Measurements from ENCODE around the gene ILKAP. TPM values are rescaled to one million over a fixed set of nuclear protein-coding genes. Genes with fewer than 3 reads are reported as not detected.

ILKAP gene
- total RNA-seq, 2 donors from 2014 or later = 22.8 to 44.8 TPM

- no peak overlapping the region for H3K4me3 ChIP-seq
- no peak for ATAC-seq
- 90 to 96% methylated on average over 9 to 11 of the region's 11 CpGs for WGBS, 2 donors
Measured at GRCh38 chr2:238227587-238228032, 24.1 kb upstream of the ILKAP start.

DNA sequence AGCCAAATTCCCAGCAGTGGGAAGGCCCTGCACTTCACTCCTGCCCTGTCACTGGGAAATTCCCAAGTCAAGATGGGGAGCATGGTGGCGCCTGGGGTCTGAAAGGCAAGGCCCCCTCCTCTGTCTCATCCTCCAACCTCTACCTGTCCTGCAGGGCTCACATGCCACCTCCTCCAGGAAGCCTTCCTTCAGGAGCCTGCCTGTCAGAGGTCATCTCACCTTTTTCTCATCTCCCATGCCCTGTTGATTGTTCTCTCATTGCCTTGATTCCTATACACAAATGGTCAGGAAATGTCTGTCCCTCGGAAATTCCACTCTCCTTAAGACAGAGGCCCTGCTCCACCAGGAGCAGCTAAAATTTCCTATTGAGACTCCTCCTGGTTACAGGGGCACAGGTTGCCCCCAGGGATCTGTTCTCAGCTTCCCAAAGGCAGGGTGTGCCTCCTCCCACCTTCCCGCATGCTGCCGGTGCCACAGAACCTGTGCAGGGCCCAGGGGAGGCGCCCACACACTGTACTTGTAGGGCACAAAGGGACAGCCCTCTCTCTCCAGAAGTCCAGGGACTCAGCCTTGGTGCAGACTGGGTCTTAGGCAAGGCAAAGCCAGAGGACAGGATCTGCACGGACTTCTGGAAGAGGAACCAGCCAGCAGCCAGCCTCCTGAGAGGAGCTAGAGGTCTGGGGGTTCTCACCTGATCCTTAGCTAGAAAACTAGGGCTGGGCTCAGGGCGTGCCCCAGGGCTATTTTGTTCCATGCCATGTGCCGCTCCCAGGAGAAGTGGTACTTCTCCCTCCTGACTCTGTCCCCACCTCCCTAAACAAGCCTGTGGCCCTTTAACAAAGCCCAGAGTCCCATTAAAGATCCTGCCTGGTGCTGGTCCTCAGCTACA, 23.4 kb upstream of the ILKAP start:
- no peak overlapping the region for H3K4me3 ChIP-seq
- H3K27ac ChIP-seq = no peak overlapping the region
- H3K27me3 ChIP-seq = no peaks in the 10 kb centered on the region
- H3K4me1 ChIP-seq = peaks cover 44% of the 10 kb centered on the region
- TF ChIP-seq POLR2A (IDR thresholded peaks at IDR 0.05) (no peak), CTCF (IDR thresholded peaks at IDR 0.05) (no peak)
- WGBS, 2 donors = 87 to 90% methylated on average over 6 to 8 of the region's 8 CpGs
- ATAC-seq (no peak), DNase-seq (no peak)
- intact Hi-C loops (cut with DNase I) = no loop called here
- no peaks in the 10 kb centered on the region for H3K9me3 ChIP-seq
- H3K36me3 ChIP-seq (replicated peaks in 1 of 2; ENCODE audit: insufficient read depth in 1 of 2, low read depth in 2 of 2) = no peaks in the 10 kb centered on the region

More at GRCh38 chr2:238227587-238228032, 24.1 kb upstream of the ILKAP start:
- TF ChIP-seq POLR2A (IDR thresholded peaks at IDR 0.05) (no peak), CTCF (IDR thresholded peaks at IDR 0.05) (no peak)
- Histone ChIP-seq H3K9me3 (no peaks in the 10 kb centered on the region), H3K27ac (no peak overlapping the region), H3K36me3 (replicated peaks in 1 of 2; ENCODE audit: insufficient read depth in 1 of 2, low read depth in 2 of 2) (no peaks in the 10 kb centered on the region), H3K27me3 (no peaks in the 10 kb centered on the region), H3K4me1 (peaks cover 44% of the 10 kb centered on the region)
- intact Hi-C loops (cut with DNase I) = no loop called here
- DNase-seq = no peak

DNA sequence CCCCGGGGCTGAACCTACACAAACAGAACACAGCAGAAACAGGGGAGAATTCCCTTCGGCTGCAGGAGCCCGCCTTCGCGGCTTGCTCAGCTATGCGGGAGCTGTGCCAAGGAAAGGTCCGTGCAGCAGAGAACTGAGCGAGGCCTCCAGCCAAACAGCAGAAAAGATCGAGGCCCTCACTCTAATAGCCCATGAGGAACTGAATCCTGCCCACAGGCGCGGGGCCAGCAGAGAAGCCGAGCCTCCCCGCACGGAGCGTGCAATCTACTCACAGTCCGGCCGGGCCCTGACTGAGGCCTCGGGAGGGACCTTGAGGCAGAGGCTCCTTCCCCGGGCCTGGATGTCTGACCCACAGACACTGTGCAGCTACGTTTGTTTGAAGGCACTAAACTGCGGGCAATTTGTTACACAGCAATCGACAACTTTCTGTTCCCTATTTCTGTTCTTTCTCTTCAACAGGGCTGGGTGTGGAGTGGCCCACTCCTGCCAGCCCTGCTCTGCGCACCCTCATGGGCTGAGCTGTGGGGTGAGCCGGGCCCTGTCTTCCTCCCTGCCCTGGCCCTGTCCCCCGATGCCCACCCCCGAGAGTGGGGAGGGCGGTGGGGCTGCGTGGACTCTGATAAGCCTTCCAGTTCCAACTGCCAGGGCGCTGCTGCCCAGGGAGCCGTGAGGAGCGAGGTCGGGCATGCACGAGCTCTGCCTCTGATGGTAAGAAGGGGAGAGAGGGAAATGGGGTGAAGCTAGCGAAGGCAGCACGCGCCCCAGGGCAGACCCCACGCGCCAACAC, 22.6 kb upstream of the ILKAP start:
- Histone ChIP-seq H3K4me3 (no peak overlapping the region), H3K9me3 (no peaks in the 10 kb centered on the region), H3K4me1 (peaks cover 37% of the 10 kb centered on the region), H3K27ac (no peak overlapping the region), H3K36me3 (replicated peaks in 1 of 2; ENCODE audit: insufficient read depth in 1 of 2, low read depth in 2 of 2) (no peaks in the 10 kb centered on the region), H3K27me3 (no peaks in the 10 kb centered on the region)
- intact Hi-C loops (cut with DNase I) = no loop called here
- DNase-seq = peak in 2 of 4 donors; percentile 24 to 52
- WGBS, 2 donors = 80 to 87% methylated on average over 30 to 38 of the region's 38 CpGs
- TF ChIP-seq CTCF (IDR thresholded peaks at IDR 0.05) (no peak), POLR2A (IDR thresholded peaks at IDR 0.05) (no peak)
- no peak for ATAC-seq

DNA sequence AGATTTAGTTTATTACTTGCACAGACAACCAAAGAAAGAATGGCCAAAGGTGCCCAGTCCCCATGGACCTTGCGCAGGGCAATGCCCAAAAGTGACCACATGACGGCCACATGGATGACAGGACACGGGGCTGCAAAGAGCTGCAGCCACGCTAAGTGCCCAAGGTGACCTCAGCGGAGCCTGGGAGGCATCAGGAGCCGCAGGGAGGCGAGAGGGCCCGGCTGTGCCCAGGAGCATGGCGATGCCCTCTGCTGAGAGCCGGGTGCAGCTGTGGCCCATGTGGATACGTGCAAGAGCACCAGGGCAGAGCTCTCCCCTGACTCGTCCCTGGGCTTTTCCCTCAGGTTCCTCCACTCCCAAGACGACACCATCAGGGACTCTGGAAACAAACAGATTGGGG, 21.6 kb upstream of the ILKAP start:
- Histone ChIP-seq H3K27me3 (no peaks in the 10 kb centered on the region), H3K9me3 (no peaks in the 10 kb centered on the region), H3K4me1 (peaks cover 27% of the 10 kb centered on the region), H3K36me3 (replicated peaks in 1 of 2; ENCODE audit: insufficient read depth in 1 of 2, low read depth in 2 of 2) (no peaks in the 10 kb centered on the region), H3K27ac (no peak overlapping the region), H3K4me3 (no peak overlapping the region)
- DNase-seq (no peak), ATAC-seq (no peak)
- intact Hi-C loops (cut with DNase I) = no loop called here
- WGBS, 2 donors = 85 to 93% methylated on average over 13 of the region's 13 CpGs
- TF ChIP-seq POLR2A (IDR thresholded peaks at IDR 0.05) (no peak), CTCF (IDR thresholded peaks at IDR 0.05) (no peak)
